ENCODE results near the gene JMY. TPM values are rescaled to one million over a fixed set of nuclear protein-coding genes. Genes with fewer than 3 reads are reported as not detected.

Gene JMY
- total and polyA plus RNA-seq, 2 of the 8 experiments (the other 6 are each of a cell fraction or from before 2014, with no cell fraction given) = 2.8 to 13.9 TPM

DNA sequence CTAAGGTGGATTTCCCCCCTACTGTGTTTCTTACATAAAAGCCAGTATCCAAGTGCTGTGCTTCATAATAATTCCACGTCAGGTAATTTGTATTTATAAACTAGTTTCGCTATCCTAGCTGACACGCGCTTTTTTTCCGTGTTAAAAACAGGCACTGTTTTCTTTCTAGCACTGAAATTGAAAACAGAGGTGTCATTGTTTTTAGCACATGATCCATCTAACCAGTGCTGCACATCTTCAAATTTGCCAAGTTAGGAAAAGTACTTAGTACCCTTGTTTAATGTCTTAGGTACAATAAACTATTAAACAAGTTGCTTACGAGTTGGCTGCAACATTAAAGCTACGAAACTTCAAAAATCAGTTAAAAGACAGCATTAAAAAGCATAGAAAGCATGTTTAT is 49.9 kb downstream of the JMY start (continued):
- TF ChIP-seq, protein P1, sequence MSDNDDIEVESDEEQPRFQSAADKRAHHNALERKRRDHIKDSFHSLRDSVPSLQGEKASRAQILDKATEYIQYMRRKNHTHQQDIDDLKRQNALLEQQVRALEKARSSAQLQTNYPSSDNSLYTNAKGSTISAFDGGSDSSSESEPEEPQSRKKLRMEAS (IDR thresholded peaks at IDR 0.05) = no peak
